GM19023 (cell line): ENCODE measurements around the gene ERBB4.

ENCODE experiments used
- ATAC-seq: cut with Tn5 transposase; IDR thresholded peaks from one replicate; pipeline ENCODE4 v1.9.1; 2021; ENCODE audit warnings: mild to moderate bottlenecking, moderate library complexity; ENCODE audit not compliant: unreplicated experiment

Gene ERBB4

DNA sequence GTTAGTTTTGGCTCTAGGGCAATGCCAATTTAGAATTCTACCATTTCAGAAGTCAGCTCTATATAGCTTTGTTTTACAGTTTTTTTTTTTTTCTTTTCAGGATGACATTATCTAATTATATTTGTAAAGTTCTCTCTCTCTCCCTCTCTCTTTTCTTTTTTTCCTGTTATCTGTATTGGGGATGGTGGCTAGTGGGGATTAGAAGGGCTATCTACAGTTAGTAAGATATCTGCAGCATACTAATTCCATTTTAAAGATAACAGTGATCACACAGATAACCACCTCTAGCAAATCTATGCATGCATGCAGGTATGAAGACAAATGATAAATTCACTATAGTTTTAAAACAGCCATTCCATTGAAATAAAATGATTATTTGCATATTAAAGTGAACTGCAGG is 438.9 kb downstream of the ERBB4 start:
- no peak for ATAC-seq

DNA sequence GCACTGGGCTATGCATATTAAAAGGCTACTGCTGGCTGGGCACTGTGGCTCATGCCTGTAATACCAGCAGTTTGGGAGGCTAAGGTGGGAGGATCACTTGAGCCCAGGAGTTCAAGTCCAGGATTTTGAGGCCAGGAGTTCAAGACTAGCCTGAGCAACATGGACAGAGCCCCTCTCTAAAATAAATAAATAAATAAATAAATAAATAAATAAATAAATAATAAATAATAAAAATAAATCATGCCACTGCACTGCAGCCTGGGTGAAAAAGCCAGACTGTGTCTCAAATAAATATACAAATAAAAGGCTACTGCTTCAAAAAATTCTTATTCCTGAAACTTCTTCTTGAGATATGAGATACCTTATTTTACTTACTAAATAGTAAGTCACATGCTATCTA is 439.6 kb downstream of the ERBB4 start:
- no peak for ATAC-seq

- no peak for ATAC-seq
Measured at GRCh38 chr2:212097001-212097400, 441.6 kb downstream of the ERBB4 start.

DNA sequence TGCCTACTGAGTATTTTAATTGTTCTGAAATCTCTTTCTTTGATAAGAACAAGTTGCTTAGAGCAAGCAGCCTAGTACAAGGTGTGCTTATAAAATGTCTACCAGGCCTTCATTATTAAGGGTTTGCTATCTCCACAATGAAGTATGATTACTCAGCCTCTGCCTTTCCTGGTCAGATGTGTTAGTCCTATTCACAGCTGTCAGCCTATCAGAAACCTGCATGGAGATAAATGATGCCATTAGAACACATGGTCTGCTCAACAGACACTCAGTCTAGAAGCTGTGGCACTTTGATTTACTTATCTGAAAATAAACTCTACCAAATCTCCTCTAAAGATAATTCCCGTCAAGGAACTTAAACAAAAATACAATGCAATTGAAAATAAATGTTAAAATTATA is 448.7 kb downstream of the ERBB4 start:
- no peak for ATAC-seq

GRCh38 chr2:212088353-212088752 is 450.2 kb downstream of the ERBB4 start:
- ATAC-seq: no peak

DNA sequence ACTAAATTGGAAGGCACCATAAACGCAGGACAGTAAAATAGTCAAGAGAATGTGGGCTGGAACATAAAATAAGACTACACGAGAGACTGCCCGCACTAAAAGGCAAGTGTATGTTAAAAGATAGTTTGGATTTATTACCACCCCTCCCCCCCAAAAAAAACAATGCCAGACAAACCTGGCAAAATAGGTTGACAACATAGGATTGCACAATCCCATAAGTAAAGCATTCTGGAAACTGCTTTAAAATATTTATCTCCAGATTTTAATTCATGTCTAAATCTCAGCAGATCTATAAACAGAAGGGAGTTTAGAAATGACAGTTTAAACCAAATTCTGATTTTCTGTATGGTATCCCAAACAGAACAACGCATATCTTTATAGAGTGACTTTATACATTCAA is 455.1 kb downstream of the ERBB4 start:
- ATAC-seq: no peak

DNA sequence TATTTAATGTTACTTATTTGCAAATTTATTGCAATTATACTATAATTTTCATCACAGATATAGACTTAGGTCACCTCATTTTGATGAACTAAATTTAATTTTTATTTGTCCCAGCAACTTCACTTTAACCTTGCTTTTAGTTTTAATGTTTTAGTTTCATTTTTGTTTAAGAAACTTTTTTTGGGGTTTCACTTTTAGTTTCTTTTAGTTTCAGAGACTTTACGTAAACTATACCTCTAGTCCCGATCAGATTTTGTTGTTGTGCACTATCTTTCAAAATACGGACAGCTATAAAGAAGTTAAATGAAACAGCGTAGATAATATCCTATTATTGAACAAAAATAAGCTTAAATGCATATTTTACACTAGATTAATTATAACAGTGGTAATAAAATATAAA is 460.5 kb downstream of the ERBB4 start:
- ATAC-seq: no peak

DNA sequence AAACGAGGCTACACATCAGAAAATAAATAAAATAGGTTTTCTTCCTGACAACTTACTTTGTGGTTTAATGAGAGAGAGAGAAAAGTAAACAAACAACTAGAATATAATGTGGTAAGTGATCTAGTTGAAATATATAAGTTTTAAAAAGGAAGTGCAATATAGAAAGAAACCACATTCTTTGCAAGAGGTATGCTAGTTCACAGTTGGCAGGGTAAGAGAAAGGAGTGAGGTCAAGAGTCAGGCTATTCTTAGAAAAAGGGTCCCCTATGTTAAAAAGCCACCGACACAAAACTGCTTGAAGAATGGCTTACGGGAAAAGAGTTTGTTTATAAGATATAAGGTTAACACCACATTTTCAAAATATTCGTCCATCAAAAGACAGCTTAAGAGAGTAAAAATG is 462.1 kb downstream of the ERBB4 start:
- ATAC-seq: no peak

- ATAC-seq: no peak
Measured at GRCh38 chr2:212073360-212073759, 465.2 kb downstream of the ERBB4 start.

- no peak for ATAC-seq
Measured at GRCh38 chr2:212066546-212066945, 472.1 kb downstream of the ERBB4 start.

DNA sequence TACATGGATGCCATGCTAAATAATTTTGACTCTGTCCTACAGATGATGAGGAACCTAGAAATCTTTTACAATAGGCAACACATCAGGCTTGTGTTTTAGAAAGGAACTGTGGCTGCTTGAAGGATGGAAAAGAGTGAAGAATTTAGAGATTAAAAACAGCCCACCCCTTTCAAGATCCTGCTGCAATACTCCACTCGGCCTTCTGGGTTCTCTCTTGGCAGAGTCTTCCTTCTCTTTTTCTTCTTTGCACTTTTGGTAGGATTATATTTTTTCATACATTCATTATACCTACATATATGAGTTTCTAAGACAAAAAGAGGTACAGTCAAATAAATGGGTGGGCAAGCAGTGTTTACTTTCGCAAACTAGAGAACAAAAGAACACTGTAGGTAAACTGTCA is 474.3 kb downstream of the ERBB4 start:
- no peak for ATAC-seq

- ATAC-seq: no peak
Measured at GRCh38 chr2:212052412-212053159, 486.0 kb downstream of the ERBB4 start.

DNA sequence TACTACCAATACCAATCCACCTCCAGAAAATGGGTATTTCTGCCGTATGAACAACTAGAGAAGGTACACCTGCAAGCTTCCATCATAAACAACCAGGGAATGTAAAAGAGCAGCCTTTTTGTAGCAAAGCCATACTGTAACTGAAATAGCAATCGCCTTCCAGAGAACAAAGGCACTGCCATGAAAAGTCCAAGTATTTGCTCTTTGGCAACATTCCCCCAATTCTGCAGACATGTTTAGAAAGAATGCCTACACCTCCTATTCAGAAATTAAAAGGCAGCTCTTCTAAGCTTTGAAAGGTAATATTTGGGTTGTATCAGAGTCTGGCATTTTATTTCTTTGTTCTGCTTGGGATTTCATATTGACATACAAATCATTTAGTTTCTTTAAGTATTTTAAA is 487.7 kb downstream of the ERBB4 start:
- no peak for ATAC-seq

DNA sequence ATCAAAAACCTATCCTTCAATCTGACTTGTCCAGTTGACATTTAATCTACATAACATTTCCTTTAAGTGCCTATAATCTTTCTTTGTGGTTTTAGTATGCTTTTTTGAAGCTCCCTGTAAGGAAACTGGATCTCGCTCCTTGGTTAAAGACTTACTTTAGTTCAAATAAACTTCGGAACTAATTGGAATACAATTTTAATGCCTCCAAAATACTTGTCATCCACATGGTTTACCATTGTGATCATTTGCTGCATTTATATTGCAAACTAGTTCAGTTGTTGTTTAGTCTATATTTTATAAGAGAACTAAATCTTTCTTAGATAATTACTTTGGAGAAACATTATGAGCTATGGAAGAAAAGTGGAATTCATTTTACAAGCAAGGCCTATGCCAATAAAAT is 496.0 kb downstream of the ERBB4 start:
- ATAC-seq: no peak

- no peak for ATAC-seq
Measured at GRCh38 chr2:212037062-212037461, 501.5 kb downstream of the ERBB4 start.

- ATAC-seq: no peak
Measured at GRCh38 chr2:212034841-212035585, 503.6 kb downstream of the ERBB4 start.

DNA sequence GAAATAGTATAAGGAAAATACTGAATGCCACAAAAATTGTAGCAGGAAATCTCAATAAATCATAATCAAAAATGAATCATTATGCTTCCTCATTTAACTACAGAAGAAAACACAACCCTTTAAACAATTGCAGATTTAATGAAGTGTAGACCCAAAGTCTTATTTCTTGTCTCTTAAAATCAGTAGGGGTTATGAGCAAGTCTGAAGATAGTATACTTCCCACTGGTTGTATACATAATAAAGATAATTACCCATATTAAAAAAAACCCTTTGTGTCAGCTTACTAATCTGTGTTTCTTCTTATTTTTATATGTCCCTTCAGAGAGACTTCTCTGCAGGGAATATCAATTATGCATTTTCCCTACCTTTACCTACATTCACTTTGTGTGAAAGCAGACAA is 504.7 kb downstream of the ERBB4 start:
- no peak for ATAC-seq

DNA sequence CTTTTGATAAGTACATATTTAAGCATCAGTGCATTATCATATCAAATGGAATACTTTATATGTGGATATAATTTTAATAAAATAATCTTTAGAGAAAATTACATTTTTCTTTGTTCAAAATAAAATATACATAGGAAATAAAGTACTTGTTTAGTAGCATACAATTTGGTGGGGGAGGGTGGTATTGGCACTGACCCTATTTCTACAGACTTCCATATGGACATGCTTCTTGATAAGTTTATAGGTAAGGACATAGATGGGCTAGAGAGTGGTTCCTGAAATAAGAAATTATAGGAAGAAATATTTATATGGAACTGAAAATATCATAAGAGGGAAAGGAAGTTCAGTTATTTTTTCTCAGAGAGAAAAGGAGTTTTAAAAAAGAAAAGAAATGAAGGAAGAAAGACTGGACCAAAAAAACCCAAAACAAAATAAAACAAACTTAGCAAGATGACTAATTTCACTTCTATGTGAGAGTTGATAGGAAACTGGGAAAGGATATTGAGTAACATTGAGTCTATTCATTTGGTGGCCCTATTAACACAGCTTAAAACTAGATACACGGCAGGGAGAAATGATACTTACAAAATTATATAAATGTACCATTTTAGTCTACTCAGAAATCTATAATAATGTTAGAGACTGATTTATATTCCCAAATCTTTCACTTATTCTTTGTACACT is 505.9 kb downstream of the ERBB4 start:
- no peak for ATAC-seq

- no peak for ATAC-seq
Measured at GRCh38 chr2:212032032-212032431, 506.6 kb downstream of the ERBB4 start.

- no peak for ATAC-seq
Measured at GRCh38 chr2:212030709-212031108, 507.9 kb downstream of the ERBB4 start.

DNA sequence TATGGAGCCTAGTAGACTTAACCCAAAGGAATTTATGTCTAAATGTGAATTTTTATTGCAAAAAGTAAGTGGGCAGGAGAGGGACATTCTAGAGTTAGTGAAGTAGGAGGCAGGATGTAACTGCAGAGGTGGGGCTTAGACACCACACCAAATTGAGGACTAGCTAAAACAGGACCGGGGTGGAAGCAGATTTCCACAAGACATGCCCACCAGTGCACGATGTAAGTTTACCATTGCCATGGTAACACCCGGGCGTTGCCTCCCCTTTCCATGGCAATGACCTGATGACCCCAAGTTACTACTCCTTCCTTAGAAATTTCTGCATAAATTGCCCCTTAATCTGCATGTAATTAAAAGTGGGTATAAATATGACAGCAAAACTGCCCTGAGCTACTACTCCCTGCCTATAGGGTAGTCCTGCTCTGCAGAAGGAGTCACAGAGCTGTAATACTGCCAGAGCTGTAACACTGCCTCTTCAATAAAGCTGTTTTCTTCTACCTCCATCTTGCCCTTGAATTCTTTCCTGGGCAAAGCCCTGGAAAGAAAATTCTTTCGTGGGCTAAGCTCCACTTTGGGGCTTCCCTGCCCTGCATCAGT is 509.7 kb downstream of the ERBB4 start:
- ATAC-seq: no peak
